ENCODE results near the gene TEKTIP1. TPM values are rescaled to one million over a fixed set of nuclear protein-coding genes. Genes with fewer than 3 reads are reported as not detected.

TEKTIP1 gene
- total and polyA plus RNA-seq, 2 donors from 2014 or later, result 1.2 to 9.2 TPM

GRCh38 chr19:3518659-3519058 lies 20.3 kb upstream of the TEKTIP1 start:
- no peak overlapping the region for H3K9ac ChIP-seq (ENCODE audit: low read length in 3 of 3)
- no peak for TF ChIP-seq CTCF (IDR thresholded peaks at IDR 0.05; ENCODE audit: borderline replicate concordance, extremely low read depth, insufficient read depth)
- H3K4me3 ChIP-seq (ENCODE audit: low read length in 3 of 3), result no peak overlapping the region
- intact Hi-C loops (cut with DNase I), result no loop called here
- peaks cover 0 to 7% (median 6%) of the 10 kb centered on the region in 3 donors for H3K36me3 ChIP-seq (ENCODE audit: control insufficient read depth in 2 of 3, insufficient read depth in 3 of 3, low read length in 3 of 3)
- no peak for FAIRE-seq
- H3K9me3 ChIP-seq (ENCODE audit: control insufficient read depth in 2 of 3, insufficient read depth in 1 of 3, low read length in 3 of 3), result no peaks in the 10 kb centered on the region
- peaks cover 0 to 8% (median 0%) of the 10 kb centered on the region in 3 donors for H3K4me1 ChIP-seq (ENCODE audit: control insufficient read depth in 2 of 3, insufficient read depth in 2 of 3, low read depth in 1 of 3, low read length in 3 of 3)
- DNase-seq, result peak in 3 of 5 donors; percentile 61 to 78 (median 70)
- H3K27ac ChIP-seq (ENCODE audit: low read depth in 2 of 2, low read length in 2 of 2), result no peak overlapping the region
- H3K27me3 ChIP-seq (ENCODE audit: control insufficient read depth, insufficient read depth, low read length), result no peaks in the 10 kb centered on the region

GRCh38 chr19:3519126-3519525 lies 19.8 kb upstream of the TEKTIP1 start:
- H3K36me3 ChIP-seq (ENCODE audit: control insufficient read depth in 2 of 3, insufficient read depth in 3 of 3, low read length in 3 of 3), result peaks cover 0 to 7% (median 6%) of the 10 kb centered on the region in 3 donors
- DNase-seq (no peak), FAIRE-seq (no peak)
- H3K9ac ChIP-seq (ENCODE audit: low read length in 3 of 3), result no peak overlapping the region
- no peak overlapping the region for H3K27ac ChIP-seq (ENCODE audit: low read depth in 2 of 2, low read length in 2 of 2)
- peaks cover 0 to 8% (median 0%) of the 10 kb centered on the region in 3 donors for H3K4me1 ChIP-seq (ENCODE audit: control insufficient read depth in 2 of 3, insufficient read depth in 2 of 3, low read depth in 1 of 3, low read length in 3 of 3)
- H3K9me3 ChIP-seq (ENCODE audit: control insufficient read depth in 2 of 3, insufficient read depth in 1 of 3, low read length in 3 of 3), result no peaks in the 10 kb centered on the region
- no peak overlapping the region for H3K4me3 ChIP-seq (ENCODE audit: low read length in 3 of 3)
- no peak for TF ChIP-seq CTCF (IDR thresholded peaks at IDR 0.05; ENCODE audit: borderline replicate concordance, extremely low read depth, insufficient read depth)
- H3K27me3 ChIP-seq (ENCODE audit: control insufficient read depth, insufficient read depth, low read length), result no peaks in the 10 kb centered on the region
- intact Hi-C loops (cut with DNase I), result no loop called here

GRCh38 chr19:3520166-3521103 lies 18.5 kb upstream of the TEKTIP1 start:
- H3K4me1 ChIP-seq (ENCODE audit: control insufficient read depth in 2 of 3, insufficient read depth in 2 of 3, low read depth in 1 of 3, low read length in 3 of 3), result peaks cover 0 to 6% (median 0%) of the 10 kb centered on the region in 3 donors
- no peak for TF ChIP-seq CTCF (IDR thresholded peaks at IDR 0.05; ENCODE audit: borderline replicate concordance, extremely low read depth, insufficient read depth)
- DNase-seq, result peak in 1 of 5 donors; percentile 61
- H3K27me3 ChIP-seq (ENCODE audit: control insufficient read depth, insufficient read depth, low read length), result no peaks in the 10 kb centered on the region
- peaks cover 0 to 11% (median 7%) of the 10 kb centered on the region in 3 donors for H3K36me3 ChIP-seq (ENCODE audit: control insufficient read depth in 2 of 3, insufficient read depth in 3 of 3, low read length in 3 of 3)
- no peak overlapping the region for H3K4me3 ChIP-seq (ENCODE audit: low read length in 3 of 3)
- H3K9ac ChIP-seq (ENCODE audit: low read length in 3 of 3), result no peak overlapping the region
- no peak for FAIRE-seq
- no peaks in the 10 kb centered on the region for H3K9me3 ChIP-seq (ENCODE audit: control insufficient read depth in 2 of 3, insufficient read depth in 1 of 3, low read length in 3 of 3)
- no peak overlapping the region for H3K27ac ChIP-seq (ENCODE audit: low read depth in 2 of 2, low read length in 2 of 2)
- intact Hi-C loops (cut with DNase I), result no loop called here

Data from kidney (tissue), 14 donors.